GM19463 (cell line): Measurements from ENCODE around the gene TMC7.
"Not testable (repeated sequence)": the region's sequence is repeated elsewhere in the genome, so short reads cannot be mapped to it uniquely, and the experiment has no call there.

Experiments used
- ATAC-seq: cut with Tn5 transposase; IDR thresholded peaks from one replicate; pipeline ENCODE4 v1.9.1; 2021; ENCODE audit warnings: mild to moderate bottlenecking, moderate library complexity; ENCODE audit not compliant: unreplicated experiment

Gene TMC7

DNA sequence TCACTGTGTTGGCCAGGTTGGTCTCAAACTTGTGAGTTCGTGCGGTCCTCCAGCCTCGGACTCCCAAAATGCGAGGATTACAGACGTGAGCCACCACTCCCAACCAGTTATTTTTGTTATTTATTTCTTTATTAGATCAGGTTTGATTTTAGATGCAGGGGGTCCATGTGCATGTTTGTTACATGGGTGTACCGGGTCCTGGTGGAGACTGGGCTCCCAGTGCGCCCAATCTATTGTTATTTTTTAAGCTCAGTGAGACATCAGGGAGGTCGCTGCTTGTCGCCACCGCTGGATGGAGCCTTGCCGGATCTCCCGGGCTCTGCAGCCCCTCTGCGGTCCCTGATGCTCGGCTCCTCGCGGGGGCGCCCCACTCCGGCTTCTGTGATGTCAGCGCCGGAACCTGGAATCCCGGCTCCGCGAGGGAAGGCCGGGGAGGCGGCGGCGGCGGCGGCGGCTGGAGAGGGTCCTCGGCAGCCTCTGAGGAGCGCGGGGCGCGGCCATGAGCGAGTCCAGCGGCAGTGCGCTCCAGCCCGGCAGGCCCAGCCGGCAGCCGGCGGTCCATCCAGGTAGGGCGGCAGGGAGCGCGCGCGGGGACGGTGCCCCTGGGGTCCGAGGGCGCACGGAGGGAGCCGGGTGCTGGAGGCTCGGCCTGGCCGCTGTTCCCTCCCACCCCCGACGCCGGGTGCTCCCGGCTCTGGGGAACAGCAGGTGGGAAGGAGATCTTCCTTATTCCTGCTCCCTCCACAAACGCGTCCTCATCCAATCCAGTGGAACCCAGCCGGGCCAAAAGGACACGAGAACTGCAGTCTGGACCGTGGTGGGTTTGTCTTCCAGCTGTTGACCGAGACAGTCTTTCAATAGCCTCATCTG lies at the start of gene TMC7:
TSS of gene TMC7 (plus strand) at position 370 of the 870 bp plus-strand sequence. CDS start at position 500, 130 bp downstream.
- ATAC-seq = no peak

DNA sequence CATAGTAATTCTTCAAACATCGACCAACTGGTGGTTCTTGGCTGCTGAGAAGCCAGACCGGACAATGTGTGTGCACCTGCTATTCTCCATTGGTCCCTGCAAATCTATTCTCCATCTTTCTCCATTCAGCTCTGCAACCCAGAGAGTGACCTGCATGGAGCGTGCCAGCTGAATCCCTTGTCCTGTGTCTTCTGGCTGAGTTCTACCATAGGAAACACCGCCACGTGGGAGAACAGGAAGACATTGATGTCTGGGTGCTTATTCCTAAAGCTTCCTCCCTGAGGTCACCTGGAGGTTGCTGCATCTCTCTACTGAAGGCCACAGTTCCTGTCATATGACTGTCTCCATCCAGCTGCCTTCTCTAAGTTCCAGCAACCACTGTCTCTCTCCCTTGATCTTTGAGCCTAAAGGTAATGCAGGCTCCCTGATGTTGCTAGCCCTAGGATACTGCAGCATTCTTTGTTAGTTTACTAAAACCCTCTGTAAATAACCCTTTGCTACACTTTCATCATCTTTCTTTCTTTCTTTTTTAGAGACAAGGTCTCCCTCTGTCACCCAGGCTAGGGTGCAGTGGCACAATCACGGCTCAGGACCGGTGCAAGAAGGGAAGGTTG lies 46.9 kb upstream of the TMC7 start:
- no peak for ATAC-seq

DNA sequence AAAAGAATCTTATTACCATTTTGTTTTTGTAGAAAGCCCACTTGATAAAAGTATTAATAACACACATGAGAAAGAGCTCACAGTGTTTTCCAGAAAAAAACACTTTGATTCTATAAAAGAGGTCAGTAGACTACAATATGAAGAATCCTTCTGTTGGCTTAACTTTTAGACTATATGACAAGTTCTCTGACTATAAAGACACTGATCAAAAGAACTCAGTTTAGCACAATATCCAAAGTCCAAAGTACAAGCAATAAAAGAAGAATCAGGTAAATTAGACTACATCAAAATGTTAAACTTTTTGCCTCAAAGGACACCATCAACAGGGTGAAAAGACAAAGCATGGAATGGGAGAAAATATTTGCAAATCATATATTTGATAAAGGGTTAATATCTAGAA lies 46.3 kb upstream of the TMC7 start:
- ATAC-seq = no peak

DNA sequence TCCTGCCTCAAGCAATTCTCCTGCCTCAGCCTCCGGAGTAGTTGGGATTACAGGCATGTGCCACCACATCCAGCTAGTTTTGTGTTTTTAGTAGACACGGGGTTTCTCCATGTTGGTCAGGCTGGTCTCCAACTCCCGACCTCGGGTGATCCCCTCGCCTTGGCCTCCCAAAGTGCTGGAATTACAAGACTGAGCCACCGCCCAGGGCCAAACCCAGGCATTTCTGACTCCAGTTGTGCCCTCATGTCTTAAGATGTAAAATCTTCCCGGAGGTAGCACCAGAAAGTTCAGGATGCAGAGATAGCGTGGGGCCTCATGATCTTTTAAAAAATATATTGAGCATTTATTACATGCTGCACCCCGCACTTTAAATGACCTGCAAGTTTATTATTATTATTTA lies 44.7 kb upstream of the TMC7 start:
- ATAC-seq = no peak

DNA sequence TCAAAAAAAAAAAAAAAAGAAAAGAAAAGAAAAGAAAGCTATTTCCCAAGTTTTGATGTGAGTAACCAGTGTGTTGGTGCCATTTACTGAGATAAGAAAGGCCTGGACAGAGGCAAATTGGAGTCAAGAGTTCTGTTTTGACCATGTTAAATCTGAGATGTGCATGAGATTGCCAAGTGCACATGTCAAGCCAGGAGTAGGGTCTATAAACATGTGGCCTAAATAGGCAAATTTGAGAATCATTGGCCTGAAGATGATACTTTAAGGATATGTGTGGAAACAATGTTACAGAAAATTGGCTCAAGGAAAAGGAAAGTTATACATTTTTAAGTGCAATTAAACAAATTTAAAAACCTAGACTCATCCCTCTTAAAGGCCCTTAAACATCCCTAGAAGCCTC lies 42.3 kb upstream of the TMC7 start:
- ATAC-seq = no peak

DNA sequence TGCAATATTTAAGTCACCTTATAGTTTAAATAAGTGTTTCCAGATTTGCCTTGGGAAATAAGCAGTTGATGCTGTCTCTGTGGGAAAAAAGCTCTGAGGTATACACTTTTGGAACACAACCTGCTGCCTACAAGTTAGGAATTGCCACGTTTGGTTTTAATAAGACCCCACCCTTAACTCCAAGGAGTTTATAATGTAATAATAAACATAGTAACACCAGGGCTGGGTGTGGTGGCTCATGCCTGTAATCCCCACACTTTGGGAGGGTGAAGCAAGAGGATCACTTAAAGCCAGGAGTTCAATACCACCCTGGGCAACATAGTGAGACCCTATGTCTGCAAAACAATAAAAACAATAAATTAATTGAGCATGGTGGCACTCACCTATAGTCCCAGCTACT lies 41.7 kb upstream of the TMC7 start:
- no peak for ATAC-seq

DNA sequence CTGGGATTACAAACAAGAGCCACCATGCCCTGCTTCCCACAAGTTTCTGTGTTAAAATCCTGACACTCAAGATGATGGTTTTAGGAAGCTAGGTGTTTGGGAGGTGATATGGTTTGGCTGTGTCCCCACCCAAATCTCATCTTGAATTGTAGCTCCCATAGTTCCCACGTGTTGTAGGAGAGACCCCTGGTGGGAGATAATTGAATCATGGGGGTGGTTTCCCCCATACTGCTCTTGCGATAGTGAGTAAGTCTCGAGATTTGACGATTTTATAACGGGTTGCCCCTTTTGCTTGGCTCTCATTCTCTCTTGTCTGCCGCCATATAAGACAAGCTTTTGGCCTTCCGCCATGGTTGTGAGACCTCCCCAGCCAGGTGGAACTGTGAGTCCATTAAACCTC lies 40.3 kb upstream of the TMC7 start:
- no peak for ATAC-seq

DNA sequence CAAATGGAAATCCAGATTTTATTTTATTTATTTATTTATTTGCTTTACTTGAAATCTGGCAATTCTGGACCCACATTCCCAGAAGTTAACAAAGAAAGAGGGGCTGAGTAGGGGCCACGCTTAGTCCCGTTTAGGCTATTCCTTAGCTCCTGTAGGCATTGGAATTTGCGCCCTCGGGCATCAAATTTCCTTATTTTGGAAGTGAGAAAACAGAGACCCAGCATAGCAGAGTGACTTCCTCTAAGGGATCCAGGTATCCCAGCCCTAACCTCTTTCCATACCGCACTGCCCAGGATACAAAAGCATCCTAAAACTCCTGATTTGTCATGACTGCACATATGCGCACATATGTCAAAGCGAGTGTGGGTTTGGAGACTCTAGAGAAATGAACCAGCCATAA lies 38.5 kb upstream of the TMC7 start:
- no peak for ATAC-seq

DNA sequence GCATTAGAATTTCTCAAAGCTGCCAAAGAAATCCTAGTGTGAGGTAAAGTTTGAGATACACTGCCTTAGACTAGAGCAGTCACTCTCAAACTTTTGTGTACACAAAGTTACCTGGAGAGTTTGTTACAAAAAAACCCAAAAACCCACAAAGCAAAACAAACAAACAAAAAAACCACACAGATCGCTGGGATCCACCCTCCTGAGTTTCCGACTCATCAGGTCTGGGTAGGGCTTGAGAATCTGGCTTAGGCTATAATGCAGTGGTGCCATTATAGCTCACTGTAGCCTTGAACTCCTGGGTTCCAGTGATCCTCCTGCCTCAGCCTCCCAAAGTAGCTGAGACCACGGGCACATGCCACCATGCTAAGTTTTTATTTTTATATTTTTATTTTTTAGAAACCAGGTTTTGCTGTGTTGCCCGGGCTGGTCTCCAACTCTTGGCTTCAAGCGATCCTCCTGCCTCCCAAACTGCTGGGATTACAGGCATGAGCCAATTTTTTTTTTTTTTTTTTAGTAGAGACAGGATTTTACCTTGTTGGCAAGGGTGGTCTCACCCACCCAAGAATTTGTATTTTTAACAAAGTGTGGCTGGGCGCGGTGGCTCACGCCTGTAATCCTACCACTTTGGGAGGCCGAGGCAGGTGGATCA lies 35.2 kb upstream of the TMC7 start:
- no peak for ATAC-seq

DNA sequence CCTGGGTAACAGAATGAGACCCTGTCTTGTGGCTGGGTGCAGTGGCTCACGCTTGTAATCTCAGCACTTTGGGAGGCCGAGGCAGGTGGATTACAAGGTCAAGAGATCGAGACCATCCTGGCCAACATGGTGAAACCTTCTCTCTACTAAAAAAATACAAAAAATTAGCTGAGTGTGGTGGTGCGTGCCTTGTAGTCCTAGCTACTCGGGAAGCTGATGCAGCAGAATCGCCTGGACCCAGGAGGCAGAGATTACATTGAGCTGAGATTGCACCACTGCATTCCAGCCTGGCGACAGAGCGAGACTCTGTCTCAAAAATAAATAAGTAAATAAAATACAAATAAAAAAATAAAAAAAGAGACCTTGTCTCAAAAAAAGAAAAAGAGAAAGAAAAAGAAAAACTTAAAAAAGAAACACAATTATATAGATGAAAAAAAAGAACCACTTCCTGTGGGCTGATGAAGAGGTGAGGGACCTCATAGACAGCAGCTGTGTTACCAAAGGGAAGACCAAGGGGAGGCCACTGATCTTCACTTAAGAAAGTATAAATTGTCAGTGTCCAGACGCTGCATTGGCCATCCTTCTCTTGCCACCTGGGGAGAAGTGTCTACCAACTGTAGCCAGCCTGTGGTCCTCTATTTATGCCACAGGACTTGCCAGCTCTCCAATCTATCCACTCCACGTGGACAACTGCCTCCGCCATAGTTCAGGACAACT lies 33.1 kb upstream of the TMC7 start:
- no peak for ATAC-seq

DNA sequence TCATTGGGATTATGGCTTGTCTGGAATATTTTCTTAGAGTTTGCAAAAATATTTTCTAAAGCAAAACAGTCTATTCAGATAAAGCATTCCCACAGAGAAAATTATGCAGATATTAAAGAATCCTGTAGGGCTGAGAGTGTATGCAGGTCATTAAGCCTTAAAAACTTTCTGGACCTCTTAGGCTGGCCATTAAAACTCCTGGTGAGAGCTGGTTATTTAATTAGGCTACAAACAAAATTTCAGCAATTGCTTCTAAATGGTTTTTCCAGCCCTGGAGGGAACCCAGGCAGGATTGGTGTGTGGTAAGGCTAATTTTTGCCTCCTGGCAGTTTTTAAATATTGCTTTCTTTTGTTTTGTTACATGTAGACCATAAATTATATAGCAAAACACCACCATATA lies 30.2 kb upstream of the TMC7 start:
- ATAC-seq = no peak

DNA sequence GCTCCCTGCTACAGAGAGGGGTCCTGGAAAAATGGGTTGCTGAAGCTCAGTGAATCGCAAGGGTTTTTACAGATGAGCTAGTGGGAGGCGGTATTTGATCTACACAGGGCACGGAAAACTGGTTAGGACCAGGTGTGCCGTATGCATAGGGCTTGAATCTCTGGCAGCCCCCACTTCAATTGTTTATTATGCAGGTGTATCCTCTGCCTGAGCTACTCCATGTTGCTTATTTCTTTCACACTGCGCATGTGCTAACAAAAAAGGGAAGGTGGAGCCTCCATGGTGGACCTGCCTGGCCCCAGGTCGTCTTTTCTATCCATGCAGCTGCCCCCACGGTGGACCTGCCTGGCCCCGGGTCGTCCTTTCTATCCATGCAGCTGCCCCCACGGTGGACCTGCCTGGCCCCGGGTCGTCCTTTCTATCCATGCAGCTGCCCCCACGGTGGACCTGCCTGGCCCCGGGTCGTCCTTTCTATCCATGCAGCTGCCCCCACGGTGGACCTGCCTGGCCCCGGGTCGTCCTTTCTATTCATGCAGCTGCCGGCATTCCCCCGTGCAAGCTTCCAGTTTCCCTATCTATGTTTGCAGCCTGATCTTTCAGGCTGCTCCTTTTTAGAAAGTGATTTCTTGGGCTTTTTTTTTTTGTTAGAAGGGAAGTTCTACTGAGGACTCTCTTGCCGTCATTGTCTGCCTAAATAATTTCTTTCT lies 27.7 kb upstream of the TMC7 start:
- not testable (repeated sequence) for ATAC-seq

DNA sequence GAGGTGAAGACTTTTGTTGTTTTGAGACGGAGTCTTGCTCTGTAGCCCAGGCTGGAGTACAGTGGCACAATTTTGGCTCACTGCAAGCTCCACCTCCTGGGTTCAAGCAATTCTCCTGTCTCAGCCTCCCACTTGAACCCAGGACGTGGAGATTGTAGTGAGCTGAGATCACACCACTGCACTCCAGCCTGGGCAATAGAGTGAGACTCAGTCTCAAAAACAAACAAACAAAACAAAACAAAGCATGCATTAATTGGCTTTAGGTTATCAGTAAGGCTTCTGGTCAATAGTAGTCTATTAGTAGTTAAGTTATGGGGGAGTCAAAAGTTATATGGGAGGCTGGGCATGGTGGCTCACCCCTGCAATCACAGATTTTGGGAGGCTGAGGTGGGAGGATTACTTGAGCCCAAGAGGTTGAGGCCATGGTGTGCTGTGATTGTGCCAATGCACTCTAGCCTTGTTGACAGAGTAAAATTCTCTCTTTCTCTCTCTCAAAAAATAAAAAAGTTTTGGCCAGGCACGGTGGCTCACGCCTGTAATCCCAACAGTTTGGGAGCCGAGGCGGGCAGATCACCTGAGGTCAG lies 27.0 kb upstream of the TMC7 start:
- not testable (repeated sequence) for ATAC-seq

DNA sequence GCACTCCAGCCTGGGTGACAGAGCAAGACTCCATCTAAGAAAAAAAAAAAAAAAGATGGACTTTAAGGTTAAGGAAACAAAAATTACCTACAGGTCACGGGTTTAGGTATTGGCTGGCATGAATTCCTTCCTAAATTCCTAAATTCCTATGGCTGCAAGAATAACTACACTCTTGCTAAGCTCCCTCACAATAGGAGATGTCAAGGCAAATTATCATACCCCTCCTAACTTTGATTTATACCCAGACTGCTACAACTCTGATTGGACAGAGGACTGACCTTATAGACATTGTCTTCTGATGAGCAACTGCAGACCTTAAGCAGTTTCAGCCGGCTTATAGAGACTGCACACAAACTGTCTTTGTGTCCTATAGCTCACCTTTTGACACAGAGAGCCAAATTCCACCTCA lies 25.1 kb upstream of the TMC7 start:
- ATAC-seq = no peak

DNA sequence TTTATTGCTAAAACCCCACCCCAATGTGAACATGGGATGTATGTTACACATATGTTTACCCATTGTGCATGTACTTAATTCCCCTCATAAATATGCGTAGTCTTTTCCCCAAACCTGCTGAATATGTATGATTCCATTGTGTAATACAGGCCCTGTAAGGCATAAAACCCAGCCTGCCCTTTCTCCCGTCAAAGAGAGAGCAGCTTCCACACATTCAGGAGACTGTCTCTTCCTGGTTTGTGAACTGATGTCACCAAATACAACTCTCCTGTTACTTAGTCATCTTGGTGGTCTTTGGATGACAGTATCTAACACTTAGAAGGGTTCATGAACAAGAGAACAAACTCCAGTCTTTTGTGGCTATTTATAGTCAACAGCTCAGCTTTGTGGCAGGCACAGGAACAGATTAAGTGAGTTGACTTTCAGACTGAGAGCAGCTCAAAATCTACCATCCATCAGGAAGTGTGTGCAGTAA lies 24.7 kb upstream of the TMC7 start:
- no peak for ATAC-seq

DNA sequence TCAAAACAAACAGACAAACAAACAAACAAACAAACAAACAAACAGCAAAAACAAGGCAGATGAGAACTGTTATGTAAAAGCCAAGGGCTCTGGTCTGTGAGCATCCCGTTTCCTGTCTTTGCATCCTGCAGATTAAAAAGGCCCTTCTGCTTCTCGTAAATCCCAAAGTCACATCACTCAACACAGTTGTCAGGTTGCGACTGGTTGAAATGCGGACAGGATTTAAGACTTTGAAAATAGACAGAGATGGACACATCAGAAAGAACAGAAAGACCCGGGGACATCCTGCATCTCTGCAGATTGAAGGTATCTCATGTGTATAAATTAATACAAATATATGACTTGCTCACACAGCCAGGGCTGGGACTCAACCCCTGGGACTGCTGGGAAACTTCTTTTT lies 18.2 kb upstream of the TMC7 start:
- ATAC-seq = no peak

DNA sequence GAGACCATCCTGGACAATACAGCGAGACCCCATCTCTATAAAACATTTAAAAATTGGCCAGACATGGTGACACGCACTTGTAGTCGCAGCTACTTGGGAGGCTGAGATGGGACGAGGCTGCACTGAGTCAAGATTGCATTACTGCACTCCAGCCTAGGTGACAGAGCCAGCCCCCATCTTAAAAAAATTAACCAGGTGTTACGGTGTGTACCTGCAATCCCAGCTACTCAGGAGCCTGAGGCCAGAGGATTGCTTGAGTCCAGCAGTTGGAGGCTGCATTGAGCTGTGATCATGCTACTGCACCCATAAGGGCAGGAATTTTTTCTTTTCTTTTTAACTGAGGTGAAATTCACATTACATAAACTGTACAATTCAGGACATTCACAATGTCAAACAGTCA lies 16.9 kb upstream of the TMC7 start:
- ATAC-seq = no peak

DNA sequence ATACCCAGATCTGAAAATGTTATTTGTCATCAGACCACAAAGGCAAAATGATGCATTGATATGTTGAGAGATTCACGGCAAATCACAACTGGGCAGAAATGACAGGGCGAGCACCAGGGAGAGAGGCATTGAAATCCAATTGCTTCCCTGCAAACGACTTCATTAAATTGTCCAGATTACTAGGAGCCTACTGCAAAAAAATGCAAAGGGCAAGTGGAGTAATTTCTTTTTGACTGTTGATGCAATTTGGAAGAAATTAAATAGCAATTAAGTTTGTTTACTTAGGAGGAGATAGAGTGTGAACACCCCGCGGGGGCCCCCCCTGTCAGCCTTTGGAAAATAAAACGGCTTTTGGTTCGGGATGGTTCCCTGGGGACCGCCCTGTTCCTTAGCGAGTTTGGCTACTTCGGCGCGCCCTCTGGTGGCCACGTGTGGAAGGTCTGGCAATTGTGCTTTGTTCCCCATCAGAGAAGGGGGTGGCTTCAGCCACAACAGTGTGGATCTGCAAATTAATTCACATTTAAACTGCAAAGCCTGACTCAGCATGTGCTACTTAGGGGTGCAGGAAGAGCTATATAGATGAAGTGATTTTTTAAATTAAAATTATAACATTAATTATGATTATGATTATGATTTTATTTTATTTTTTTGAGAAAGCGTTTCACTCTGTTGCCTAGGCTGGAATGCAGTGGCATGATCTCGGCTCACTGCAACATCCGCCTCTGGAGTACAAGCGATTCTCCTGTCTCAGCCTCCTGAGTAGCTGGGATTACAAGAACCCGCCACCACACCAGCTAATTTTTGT lies 14.5 kb upstream of the TMC7 start:
- ATAC-seq = no peak

DNA sequence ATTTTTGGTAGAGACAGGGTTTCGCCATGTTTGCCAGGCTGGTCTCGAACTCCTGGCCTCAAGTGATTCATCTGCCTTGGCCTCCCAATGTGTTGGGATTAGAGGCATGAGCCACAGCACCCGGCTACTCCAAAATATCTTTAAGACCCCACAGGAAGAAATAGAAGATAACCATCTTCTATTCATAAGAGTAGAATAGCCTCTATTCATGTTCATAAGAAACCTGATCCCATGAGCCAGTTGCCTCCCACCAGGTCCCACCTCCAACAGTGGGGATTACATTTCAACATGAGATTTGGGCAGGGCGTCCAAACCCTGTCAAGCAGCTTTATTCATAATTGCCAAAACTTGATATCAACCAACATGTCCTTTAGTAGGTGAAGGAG lies 13.9 kb upstream of the TMC7 start:
- no peak for ATAC-seq
